H1 (cell line): ENCODE measurements around the gene COX10. TPM values are rescaled to one million over a fixed set of nuclear protein-coding genes. Genes with fewer than 3 reads are reported as not detected.

Experiments
- CTCF ChIA-PET: fragments of 300-600 bp; sonication (Branson Sonifier 250); formaldehyde crosslinking; loops from one replicate; lab custom pipeline; 2021; ENCODE audit not compliant: partially characterized antibody; lab: Charles Lee
- POLR2A ChIA-PET: fragments of 300-600 bp; sonication (Branson Sonifier 250); formaldehyde crosslinking; loops from one replicate; lab custom pipeline; 2021; ENCODE audit warnings: inconsistent platforms; ENCODE audit not compliant: partially characterized antibody; lab: Charles Lee
- DNase-seq, 2 experiments: peaks; one replicate each; pipeline versions ENCODE4 v3.0.0 to v3.0.0-alpha.2; 2010 to 2022; ENCODE audit warnings: low spot score in 2 of 2, low read depth in 1 of 2, mixed read lengths in 1 of 2
- FAIRE-seq: peaks from 2 replicates; lab custom pipeline; 2011; peaks lifted over from hg19 to GRCh38; lab: Jason Lieb, UNC
- H2AFZ ChIP-seq: 2 replicates; pipeline ENCODE4 v1.8.1; 2012; ENCODE audit warnings: low read length, inconsistent platforms
- H2AK5ac ChIP-seq: 2 replicates; pipeline ENCODE4 v1.6.1; 2013; ENCODE audit warnings: low read depth, low read length
- H2BK120ac ChIP-seq: replicated peaks from 2 replicates; pipeline ENCODE3; 2013; ENCODE audit warnings: low read depth, low read length, inconsistent platforms
- H2BK12ac ChIP-seq: 2 replicates; pipeline ENCODE4 v1.6.1; 2013; ENCODE audit warnings: low read depth, low read length
- H2BK15ac ChIP-seq: 2 replicates; pipeline ENCODE4 v1.6.1; 2013; ENCODE audit warnings: low read length
- H2BK20ac ChIP-seq: 2 replicates; pipeline ENCODE4 v1.6.1; 2013; ENCODE audit warnings: low read length
- H2BK5ac ChIP-seq: 2 replicates; pipeline ENCODE4 v1.6.1; 2013; ENCODE audit warnings: low read depth, low read length
- H3K14ac ChIP-seq: 2 replicates; pipeline ENCODE4 v1.6.1; 2013; ENCODE audit warnings: inconsistent platforms; ENCODE audit not compliant: insufficient read length
- H3K18ac ChIP-seq: 2 replicates; pipeline ENCODE4 v1.6.1; 2013; ENCODE audit warnings: low read length; ENCODE audit errors: extremely low read depth
- H3K23ac ChIP-seq: 2 replicates; pipeline ENCODE4 v1.6.1; 2013; ENCODE audit warnings: inconsistent platforms; ENCODE audit not compliant: insufficient read length
- H3K23me2 ChIP-seq: 2 replicates; pipeline ENCODE4 v1.6.1; 2013; ENCODE audit warnings: low read depth, low read length
- H3K27ac ChIP-seq: 2 replicates; pipeline ENCODE4 v1.6.1; 2011; ENCODE audit warnings: low read depth, low read length, inconsistent platforms
- H3K27me3 ChIP-seq, 4 experiments: replicated peaks in 1 of 4; 1 replicate in 1 of 4; 2 replicates in 3 of 4; pipeline versions ENCODE4 v1.6.1 to v1.8.1; 2011 to 2013; ENCODE audit warnings: low read length in 3 of 4, mild to moderate bottlenecking in 3 of 4, inconsistent platforms in 2 of 4, mixed read lengths in 2 of 4, moderate library complexity in 1 of 4; ENCODE audit not compliant: control insufficient read depth in 3 of 4, insufficient read depth in 3 of 4; ENCODE audit errors: extremely low read depth in 1 of 4
- H3K36me3 ChIP-seq, 4 experiments: 2 replicates each; pipeline versions ENCODE4 v1.6.1 to v1.8.1; 2011 to 2013; ENCODE audit warnings: mild to moderate bottlenecking in 4 of 4, low read length in 3 of 4, moderate library complexity in 2 of 4, control low read depth in 1 of 4, inconsistent platforms in 1 of 4; ENCODE audit not compliant: insufficient read depth in 4 of 4, control insufficient read depth in 2 of 4
- H3K4ac ChIP-seq: replicated peaks from 2 replicates; pipeline ENCODE3; 2013; ENCODE audit warnings: low read length, low read depth, mixed read lengths, inconsistent platforms; ENCODE audit not compliant: insufficient read length
- H3K4me1 ChIP-seq, 4 experiments: replicated peaks in 1 of 4; 1 replicate in 1 of 4; 2 replicates in 3 of 4; pipeline versions ENCODE4 v1.6.1 to v1.8.1; 2011 to 2013; ENCODE audit warnings: low read length in 3 of 4, inconsistent platforms in 2 of 4, mixed read lengths in 1 of 4; ENCODE audit not compliant: insufficient read depth in 4 of 4, control insufficient read depth in 3 of 4
- H3K4me2 ChIP-seq, 2 experiments: 2 replicates each; pipeline versions ENCODE4 v1.6.1 to v1.8.1; 2011 to 2013; ENCODE audit warnings: low read depth in 2 of 2, low read length in 2 of 2, control low read depth in 1 of 2, inconsistent platforms in 1 of 2, mild to moderate bottlenecking in 1 of 2; ENCODE audit not compliant: insufficient read depth in 1 of 2
- H3K4me3 ChIP-seq, 4 experiments: fragments of 200-600, 300-600 bp in 1 of 4; sonication (generic), shearing (Covaris generic), sonication (Bioruptor Twin) in 1 of 4; 2 replicates each; pipeline versions ENCODE4 v1.5.1 to v1.8.1; 2011 to 2016; ENCODE audit warnings: low read length in 4 of 4, low read depth in 3 of 4, control low read depth in 2 of 4, inconsistent platforms in 2 of 4, mild to moderate bottlenecking in 2 of 4, mixed read lengths in 1 of 4, moderate library complexity in 1 of 4; ENCODE audit not compliant: insufficient read depth in 2 of 4; ENCODE audit errors: extremely low read depth in 1 of 4
- H3K56ac ChIP-seq: replicated peaks from 2 replicates; pipeline ENCODE3; 2013; ENCODE audit warnings: low read depth, mild to moderate bottlenecking, mixed read lengths, low read length, inconsistent platforms; ENCODE audit not compliant: insufficient read length
- H3K79me1 ChIP-seq: 2 replicates; pipeline ENCODE4 v1.6.1; 2013; ENCODE audit warnings: low read depth, low read length, control low read depth
- H3K79me2 ChIP-seq, 2 experiments: 2 replicates each; pipeline versions ENCODE4 v1.6.1 to v1.8.1; 2012 to 2013; ENCODE audit warnings: low read length in 2 of 2, mild to moderate bottlenecking in 2 of 2, inconsistent platforms in 1 of 2; ENCODE audit not compliant: insufficient read depth in 2 of 2, control insufficient read depth in 1 of 2
- H3K9ac ChIP-seq, 4 experiments: replicated peaks in 1 of 4; 1 replicate in 1 of 4; 2 replicates in 3 of 4; pipeline versions ENCODE4 v1.6.1 to v1.8.1; 2011 to 2013; ENCODE audit warnings: low read depth in 3 of 4, low read length in 3 of 4, control low read depth in 2 of 4, mild to moderate bottlenecking in 2 of 4, moderate library complexity in 2 of 4, inconsistent platforms in 1 of 4; ENCODE audit errors: extremely low read depth in 1 of 4
- H3K9me3 ChIP-seq, 2 experiments: 2 replicates each; pipeline versions ENCODE4 v1.6.1 to v1.8.1; 2012 to 2013; ENCODE audit warnings: mild to moderate bottlenecking in 2 of 2, moderate library complexity in 2 of 2, control low read depth in 1 of 2, inconsistent platforms in 1 of 2, low read depth in 1 of 2, low read length in 1 of 2, mixed read lengths in 1 of 2; ENCODE audit not compliant: insufficient read depth in 2 of 2
- H4K20me1 ChIP-seq, 2 experiments: replicated peaks in 1 of 2; 2 replicates each; pipeline versions ENCODE3 to v1.8.1; 2011 to 2013; ENCODE audit warnings: inconsistent platforms in 2 of 2, low read length in 2 of 2, mild to moderate bottlenecking in 1 of 2; ENCODE audit not compliant: insufficient read depth in 2 of 2, control insufficient read depth in 1 of 2
- H4K5ac ChIP-seq: 2 replicates; pipeline ENCODE4 v1.6.1; 2013; ENCODE audit warnings: low read length, low read depth, mixed read lengths, inconsistent platforms; ENCODE audit not compliant: insufficient read length
- H4K8ac ChIP-seq: 2 replicates; pipeline ENCODE4 v1.8.0; 2013; ENCODE audit warnings: mild to moderate bottlenecking, moderate library complexity, low read length, inconsistent platforms; ENCODE audit not compliant: insufficient read depth; ENCODE audit errors: extremely low read depth
- H4K91ac ChIP-seq: replicated peaks from 2 replicates; pipeline ENCODE3; 2013; ENCODE audit warnings: low read length, mixed read lengths, inconsistent platforms; ENCODE audit not compliant: insufficient read length
- BCL11A ChIP-seq, 2 experiments: IDR thresholded peaks; one replicate each; pipeline ENCODE4 v1.6.1; 2011; ENCODE audit warnings: low read depth in 2 of 2, low read length in 2 of 2, mild to moderate bottlenecking in 2 of 2
- KDM1A ChIP-seq: fragments of 200-600, 300-600 bp; sonication (generic); IDR thresholded peaks from 2 replicates; pipeline ENCODE4 v1.7.1; 2016; ENCODE audit warnings: mild to moderate bottlenecking, low read length, borderline replicate concordance
- RAD21 ChIP-seq, 2 experiments: IDR thresholded peaks in 1 of 2; conservative IDR thresholded peaks in 1 of 2; 2 replicates each; pipeline ENCODE4 v1.6.1; 2011; ENCODE audit warnings: low read depth in 2 of 2, low read length in 2 of 2, improper control_type of control experiment in 1 of 2, inconsistent platforms in 1 of 2, mild to moderate bottlenecking in 1 of 2, moderate library complexity in 1 of 2
- WGBS, 2 experiments: shearing (Covaris generic) in 1 of 2; methylation state at CpG; one replicate each; pipeline versions ENCODE4 v1.1.6 to v1.1.7; 2013 to 2015; ENCODE audit warnings: low lambda C conversion rate in 2 of 2, mixed read lengths in 2 of 2, inconsistent platforms in 1 of 2, low coverage in 1 of 2, missing lambda C conversion rate in 1 of 2; ENCODE audit not compliant: insufficient replicate concordance in 2 of 2, insufficient coverage in 1 of 2, insufficient read length in 1 of 2; ENCODE audit errors: extremely low coverage in 1 of 2, missing lambda C conversion rate in 1 of 2; 5-methylcytosine and 5-hydroxymethylcytosine counted together
- polyA plus RNA-seq, 7 experiments: library from polyadenylated mRNA; depleted of rRNA in 3 of 7; stranded (reverse) in 5 of 7; unstranded in 2 of 7; fragments of >200 nt in 5 of 7; fragments of 200-250 nt in 2 of 7; gene quantifications; 1 replicate in 5 of 7; 2 replicates in 1 of 7; 4 replicates in 1 of 7; pipeline versions ENCODE4 v1.2.1 to v1.2.3, GENCODE V29; 2011 to 2013; ENCODE audit warnings: missing spikeins in 2 of 7, mixed read lengths in 2 of 7
- total RNA-seq: library from RNA; stranded (reverse); fragmentation: NEBNext Ultra II Directional; extraction: Animal tissue kit (Norgen Biotek cat#: 25700); gene quantifications from 2 replicates; pipeline ENCODE4 v1.2.1, GENCODE V29; 2021
- TF ChIP-seq, protein P1 (sequence below), 3 experiments: IDR thresholded peaks; 1 replicate in 2 of 3; 2 replicates in 1 of 3; pipeline versions ENCODE4 v1.5.1 to v1.6.1; 2011; ENCODE audit warnings: low read length in 3 of 3, mild to moderate bottlenecking in 3 of 3, inconsistent platforms in 2 of 3, low read depth in 1 of 3, moderate library complexity in 1 of 3; ENCODE audit not compliant: insufficient read depth in 1 of 3; ENCODE audit errors: control extremely low read depth in 1 of 3

The COX10 gene
- total and polyA plus RNA-seq, 2 of the 8 experiments (the other 6 are each of a cell fraction or from before 2014, with no cell fraction given): 18.0 to 23.0 TPM

DNA sequence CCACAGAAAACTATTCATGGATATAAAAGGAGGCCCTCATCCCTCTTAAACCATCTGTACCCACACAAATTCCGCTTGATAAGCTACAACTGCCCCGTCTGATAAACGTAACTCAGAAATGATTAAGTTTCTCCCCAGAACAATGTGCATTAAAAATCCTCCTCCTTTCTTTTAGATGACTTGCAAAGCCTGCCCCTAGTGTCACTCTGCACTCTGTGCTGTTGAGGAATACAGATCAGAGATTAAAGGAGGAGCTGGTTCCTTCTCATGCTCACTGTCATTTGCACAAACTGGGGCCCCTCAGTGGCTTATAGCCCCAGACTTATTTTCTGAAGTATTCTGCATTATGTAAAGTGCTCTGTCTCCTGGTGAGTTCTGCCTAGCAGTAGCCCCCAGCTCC, 134.1 kb downstream of the COX10 start:
- Histone ChIP-seq H3K9ac (no peak overlapping the region), H2BK12ac (no peak overlapping the region), H3K79me1 (no peaks in the 10 kb centered on the region), H3K18ac (no peak overlapping the region), H2AK5ac (no peak overlapping the region), H3K4me2 (no peak overlapping the region), H3K23ac (no peak overlapping the region), H2BK5ac (no peak overlapping the region), H4K5ac (no peak overlapping the region), H4K91ac (no peak overlapping the region), H3K27me3 (no peaks in the 10 kb centered on the region), H3K27ac (no peak overlapping the region), H3K56ac (no peak overlapping the region), H2BK120ac (no peak overlapping the region), H3K4me1 (no peaks in the 10 kb centered on the region; a peak in 1 of 7 replicates), H3K9me3 (no peaks in the 10 kb centered on the region)
- no peak for DNase-seq
- CTCF ChIA-PET: interaction anchor here (0.6 to 1.4 kb wide), 6 partner anchors 11 to 114 kb away, joined by 3 to 8 read pairs (median 4); no protein-coding TSS in a partner anchor
- TF ChIP-seq RAD21 (IDR thresholded peaks at IDR 0.05 in 1 of 2, conservative IDR thresholded peaks at IDR 0.05 in 1 of 2; ENCODE audit: low read depth in 2 of 2, low read length in 2 of 2) (peak; percentile 28 to 48; a peak in 3 of 4 replicates), BCL11A (IDR thresholded peaks at IDR 0.05; ENCODE audit: low read depth in 2 of 2, low read length in 2 of 2) (no peak), KDM1A (no peak)
- TF ChIP-seq, protein P1, sequence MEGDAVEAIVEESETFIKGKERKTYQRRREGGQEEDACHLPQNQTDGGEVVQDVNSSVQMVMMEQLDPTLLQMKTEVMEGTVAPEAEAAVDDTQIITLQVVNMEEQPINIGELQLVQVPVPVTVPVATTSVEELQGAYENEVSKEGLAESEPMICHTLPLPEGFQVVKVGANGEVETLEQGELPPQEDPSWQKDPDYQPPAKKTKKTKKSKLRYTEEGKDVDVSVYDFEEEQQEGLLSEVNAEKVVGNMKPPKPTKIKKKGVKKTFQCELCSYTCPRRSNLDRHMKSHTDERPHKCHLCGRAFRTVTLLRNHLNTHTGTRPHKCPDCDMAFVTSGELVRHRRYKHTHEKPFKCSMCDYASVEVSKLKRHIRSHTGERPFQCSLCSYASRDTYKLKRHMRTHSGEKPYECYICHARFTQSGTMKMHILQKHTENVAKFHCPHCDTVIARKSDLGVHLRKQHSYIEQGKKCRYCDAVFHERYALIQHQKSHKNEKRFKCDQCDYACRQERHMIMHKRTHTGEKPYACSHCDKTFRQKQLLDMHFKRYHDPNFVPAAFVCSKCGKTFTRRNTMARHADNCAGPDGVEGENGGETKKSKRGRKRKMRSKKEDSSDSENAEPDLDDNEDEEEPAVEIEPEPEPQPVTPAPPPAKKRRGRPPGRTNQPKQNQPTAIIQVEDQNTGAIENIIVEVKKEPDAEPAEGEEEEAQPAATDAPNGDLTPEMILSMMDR (IDR thresholded peaks at IDR 0.05; ENCODE audit: control extremely low read depth in 1 of 3, insufficient read depth in 1 of 3, low read depth in 1 of 3, low read length in 3 of 3): peak in 2 of 3 experiments; percentile 27 to 56; a peak in 3 of 4 replicates
- TF ChIP-seq, all 59 proteins: peak for 2
- WGBS, 2 experiments: 81% methylated on average over 3 of the region's 3 CpGs; no CpG with 5 or more reads in 1 of the 2 experiments
- POLR2A ChIA-PET: interaction anchor here (1.0 kb wide), 1 partner anchor 9 kb away, joined by 3 read pairs; no protein-coding TSS in a partner anchor
- no peaks in the 10 kb centered on the region for H3K79me2 ChIP-seq
- H3K14ac ChIP-seq: no peak overlapping the region
- no peak overlapping the region for H2AFZ ChIP-seq
- FAIRE-seq: no peak
- no peak overlapping the region for H2BK20ac ChIP-seq
- no peaks in the 10 kb centered on the region for H4K20me1 ChIP-seq
- H3K36me3 ChIP-seq: no peaks in the 10 kb centered on the region; a peak in 1 of 8 replicates
- no peak overlapping the region for H3K4me3 ChIP-seq
- H3K23me2 ChIP-seq: no peaks in the 10 kb centered on the region
- no peak overlapping the region for H3K4ac ChIP-seq
- no peak overlapping the region for H2BK15ac ChIP-seq
- no peak overlapping the region for H4K8ac ChIP-seq
